Liver (tissue), 9 donors: ENCODE data around the gene GFRA4. TPM values are rescaled to one million over a fixed set of nuclear protein-coding genes. Genes with fewer than 3 reads are reported as not detected.

Experiments used
- DNase-seq: peaks from one replicate; pipeline ENCODE4 v3.0.0-alpha.2; 2017; ENCODE audit warnings: low spot score
- H3K27ac ChIP-seq, 2 donors: one replicate each; pipeline ENCODE4 v1.7.0; 2013; ENCODE audit warnings: inconsistent platforms in 2 of 2, low read length in 2 of 2, control low read depth in 1 of 2, low read depth in 1 of 2, mild to moderate bottlenecking in 1 of 2
- H3K27me3 ChIP-seq, 4 donors: one replicate each; pipeline versions ENCODE4 v1.6.1 to v1.7.0; 2013; ENCODE audit warnings: low read length in 3 of 4, inconsistent platforms in 1 of 4, mild to moderate bottlenecking in 1 of 4, moderate library complexity in 1 of 4; ENCODE audit not compliant: control insufficient read depth in 4 of 4, insufficient read depth in 4 of 4
- H3K36me3 ChIP-seq, 4 donors: one replicate each; pipeline versions ENCODE4 v1.6.1 to v1.7.0; 2013; ENCODE audit warnings: low read length in 3 of 4, mild to moderate bottlenecking in 3 of 4, low read depth in 1 of 4, moderate library complexity in 1 of 4; ENCODE audit not compliant: control insufficient read depth in 4 of 4, insufficient read depth in 3 of 4
- H3K4me1 ChIP-seq, 4 donors: one replicate each; pipeline versions ENCODE4 v1.6.1 to v1.7.0; 2013; ENCODE audit warnings: low read length in 3 of 4, mild to moderate bottlenecking in 3 of 4, moderate library complexity in 1 of 4; ENCODE audit not compliant: control insufficient read depth in 4 of 4, insufficient read depth in 4 of 4
- H3K4me3 ChIP-seq, 3 donors: one replicate each; pipeline versions ENCODE4 v1.6.1 to v1.7.0; 2013; ENCODE audit warnings: low read length in 3 of 3, control low read depth in 1 of 3, low read depth in 1 of 3, mild to moderate bottlenecking in 1 of 3
- H3K9ac ChIP-seq, 2 donors: one replicate each; pipeline ENCODE4 v1.7.0; 2013; ENCODE audit warnings: low read length in 2 of 2, mild to moderate bottlenecking in 2 of 2, moderate library complexity in 2 of 2, control low read depth in 1 of 2, low read depth in 1 of 2
- H3K9me3 ChIP-seq, 4 donors: one replicate each; pipeline versions ENCODE4 v1.6.1 to v1.7.0; 2013; ENCODE audit warnings: low read length in 3 of 4; ENCODE audit not compliant: control insufficient read depth in 4 of 4
- EGR1 ChIP-seq, 2 donors: IDR thresholded peaks; 2 replicates each; pipeline ENCODE4 v1.6.1; 2016 to 2018; ENCODE audit warnings: antibody characterized with exemption in 2 of 2, low read depth in 2 of 2
- FOXA1 ChIP-seq: IDR thresholded peaks from 2 replicates; pipeline ENCODE4 v1.6.1; 2016; ENCODE audit warnings: antibody characterized with exemption
- FOXA2 ChIP-seq: IDR thresholded peaks from 2 replicates; pipeline ENCODE4 v1.6.1; 2016; ENCODE audit warnings: antibody characterized with exemption
- GABPA ChIP-seq, 2 donors: IDR thresholded peaks in 1 of 2; conservative IDR thresholded peaks in 1 of 2; 2 replicates each; pipeline ENCODE4 v1.6.1; 2016; ENCODE audit warnings: antibody characterized with exemption in 2 of 2, mild to moderate bottlenecking in 1 of 2, moderate library complexity in 1 of 2
- HNF4A ChIP-seq, 2 donors: conservative IDR thresholded peaks; 2 replicates each; pipeline ENCODE4 v1.6.1; 2016; ENCODE audit warnings: antibody characterized with exemption in 2 of 2, mild to moderate bottlenecking in 2 of 2
- JUND ChIP-seq, 2 donors: IDR thresholded peaks; 2 replicates each; pipeline ENCODE4 v1.6.1; 2016; ENCODE audit warnings: antibody characterized with exemption in 2 of 2
- NR2F2 ChIP-seq: IDR thresholded peaks from 2 replicates; pipeline ENCODE4 v1.6.1; 2016; ENCODE audit warnings: antibody characterized with exemption
- RAD21 ChIP-seq, 2 donors: IDR thresholded peaks; 2 replicates each; pipeline ENCODE4 v1.6.1; 2016; ENCODE audit warnings: antibody characterized with exemption in 2 of 2, mild to moderate bottlenecking in 2 of 2
- REST ChIP-seq: IDR thresholded peaks from 2 replicates; pipeline ENCODE4 v1.6.1; 2016; ENCODE audit warnings: antibody characterized with exemption, mild to moderate bottlenecking
- RXRA ChIP-seq, 2 donors: IDR thresholded peaks; 2 replicates each; pipeline ENCODE4 v1.6.1; 2017 to 2018; ENCODE audit warnings: antibody characterized with exemption in 2 of 2, mild to moderate bottlenecking in 1 of 2
- SP1 ChIP-seq: IDR thresholded peaks from 2 replicates; pipeline ENCODE4 v1.6.1; 2018; ENCODE audit warnings: antibody characterized with exemption, mild to moderate bottlenecking
- TAF1 ChIP-seq: conservative IDR thresholded peaks from 2 replicates; pipeline ENCODE4 v1.6.1; 2016; ENCODE audit warnings: antibody characterized with exemption, mild to moderate bottlenecking
- YY1 ChIP-seq: IDR thresholded peaks from 2 replicates; pipeline ENCODE4 v1.6.1; 2016; ENCODE audit warnings: antibody characterized with exemption, mild to moderate bottlenecking
- WGBS: extraction: QIAGEN DNeasy Blood & Tissue Kit; methylation state at CpG from one replicate; pipeline ENCODE4 v1.1.7; 2013; 5-methylcytosine and 5-hydroxymethylcytosine counted together
- polyA plus RNA-seq, 2 donors: library from polyadenylated mRNA; stranded (reverse) in 1 of 2; unstranded in 1 of 2; fragments of 200-250 nt in 1 of 2; fragments of >200 nt in 1 of 2; fragmentation: Nextera tagmentation in 1 of 2; extraction: Ambion mirVana in 1 of 2; gene quantifications; one replicate each; pipeline versions ENCODE4 v1.2.1 to v1.2.3, GENCODE V29; 2013 to 2015
- total RNA-seq, 2 donors: library from RNA; depleted of rRNA; stranded (reverse); fragments of >200 nt; gene quantifications; one replicate each; pipeline ENCODE4 v1.2.3, GENCODE V29; 2014
- TF ChIP-seq, protein P1 (sequence below): IDR thresholded peaks from 2 replicates; pipeline ENCODE4 v1.6.1; 2016; ENCODE audit warnings: antibody characterized with exemption
- TF ChIP-seq, protein P2 (sequence below): IDR thresholded peaks from 2 replicates; pipeline ENCODE4 v1.6.1; 2016; ENCODE audit warnings: antibody characterized with exemption
- TF ChIP-seq, protein P3 (sequence below): IDR thresholded peaks from 2 replicates; pipeline ENCODE4 v1.6.1; 2016; ENCODE audit warnings: antibody characterized with exemption
- TF ChIP-seq, protein P4 (sequence below): fragments of 150-350 bp; IDR thresholded peaks from 2 replicates; pipeline ENCODE4 v1.5.1; 2017; ENCODE audit warnings: improper control_type of control experiment, low read depth, low read length; ENCODE audit not compliant: missing input control
- donor health status: healthy.
- donor health status: healthy.
- donor health status: healthy.
- donor health status: healthy.
- donor health status: healthy.

Gene GFRA4
- total and polyA plus RNA-seq, 4 donors = not detected

DNA sequence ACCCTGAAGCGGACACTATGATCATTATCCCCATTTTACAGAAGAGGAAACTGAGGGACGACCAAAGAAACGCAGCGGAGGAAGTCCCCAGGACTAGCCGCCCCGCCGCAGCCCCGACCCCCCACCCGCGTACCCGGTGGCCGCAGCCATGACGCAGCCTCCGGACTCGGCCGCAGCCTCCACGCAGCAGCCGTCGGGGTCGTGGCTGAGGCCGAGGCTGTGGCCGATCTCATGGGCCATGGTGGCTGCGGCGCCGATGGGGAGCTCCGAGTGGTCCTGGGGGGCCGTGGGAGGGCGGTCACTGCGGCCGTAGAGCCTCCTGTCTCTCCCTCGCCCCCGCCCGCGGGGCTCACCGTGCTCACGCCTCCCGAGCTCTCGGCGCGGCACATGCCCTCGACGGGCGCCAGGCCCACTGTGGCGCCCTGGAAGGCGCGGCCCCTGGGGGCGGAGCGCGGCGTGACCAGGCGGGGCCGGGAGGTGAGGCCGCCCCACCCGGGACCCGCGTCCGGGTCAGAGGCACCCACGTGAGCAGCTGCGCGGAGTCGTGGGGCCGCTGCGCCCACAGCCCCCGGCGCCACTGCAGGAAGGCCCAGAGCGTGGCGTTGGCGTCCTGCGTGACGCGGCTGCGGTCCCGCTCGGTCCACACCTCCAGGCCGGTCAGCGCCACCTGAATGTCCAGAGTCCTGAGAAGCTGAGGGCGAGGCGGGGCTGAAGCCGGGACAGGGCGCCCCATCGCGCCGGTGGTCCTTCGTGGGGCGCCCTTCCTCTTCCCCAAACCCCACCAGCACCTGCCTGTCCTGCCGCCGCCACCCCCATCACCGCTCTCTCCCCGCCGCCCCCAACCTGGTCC, 10.2 kb upstream of the GFRA4 start:
- H3K36me3 ChIP-seq = no peaks in the 10 kb centered on the region
- TF ChIP-seq, protein P1, sequence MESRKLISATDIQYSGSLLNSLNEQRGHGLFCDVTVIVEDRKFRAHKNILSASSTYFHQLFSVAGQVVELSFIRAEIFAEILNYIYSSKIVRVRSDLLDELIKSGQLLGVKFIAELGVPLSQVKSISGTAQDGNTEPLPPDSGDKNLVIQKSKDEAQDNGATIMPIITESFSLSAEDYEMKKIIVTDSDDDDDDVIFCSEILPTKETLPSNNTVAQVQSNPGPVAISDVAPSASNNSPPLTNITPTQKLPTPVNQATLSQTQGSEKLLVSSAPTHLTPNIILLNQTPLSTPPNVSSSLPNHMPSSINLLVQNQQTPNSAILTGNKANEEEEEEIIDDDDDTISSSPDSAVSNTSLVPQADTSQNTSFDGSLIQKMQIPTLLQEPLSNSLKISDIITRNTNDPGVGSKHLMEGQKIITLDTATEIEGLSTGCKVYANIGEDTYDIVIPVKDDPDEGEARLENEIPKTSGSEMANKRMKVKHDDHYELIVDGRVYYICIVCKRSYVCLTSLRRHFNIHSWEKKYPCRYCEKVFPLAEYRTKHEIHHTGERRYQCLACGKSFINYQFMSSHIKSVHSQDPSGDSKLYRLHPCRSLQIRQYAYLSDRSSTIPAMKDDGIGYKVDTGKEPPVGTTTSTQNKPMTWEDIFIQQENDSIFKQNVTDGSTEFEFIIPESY = no peak
- TF ChIP-seq RAD21 (IDR thresholded peaks at IDR 0.05) (no peak), EGR1 (IDR thresholded peaks at IDR 0.05; ENCODE audit: low read depth in 2 of 2) (no peak), RXRA (IDR thresholded peaks at IDR 0.05) (no peak)
- no peak overlapping the region for H3K9ac ChIP-seq
- peaks cover 4 to 10% (median 6%) of the 10 kb centered on the region in 4 donors for H3K27me3 ChIP-seq
- peaks cover 0 to 10% (median 3%) of the 10 kb centered on the region in 4 donors for H3K4me1 ChIP-seq
- 39% methylated on average over 90 of the region's 90 CpGs for WGBS
- H3K9me3 ChIP-seq = no peaks in the 10 kb centered on the region
- DNase-seq = no peak
- H3K4me3 ChIP-seq = no peak overlapping the region
- no peak overlapping the region for H3K27ac ChIP-seq

GRCh38 chr20:3672547-3673171, 9.5 kb upstream of the GFRA4 start:
- H3K9ac ChIP-seq = no peak overlapping the region
- H3K4me3 ChIP-seq = no peak overlapping the region
- no peak overlapping the region for H3K27ac ChIP-seq
- WGBS = 10% methylated on average over 58 of the region's 58 CpGs
- TF ChIP-seq SP1 = no peak
- TF ChIP-seq, protein P1 = no peak
- no peak for TF ChIP-seq NR2F2
- no peak for TF ChIP-seq RAD21 (IDR thresholded peaks at IDR 0.05)
- TF ChIP-seq RXRA (IDR thresholded peaks at IDR 0.05) = no peak
- TF ChIP-seq YY1 = no peak
- TF ChIP-seq EGR1 (IDR thresholded peaks at IDR 0.05; ENCODE audit: low read depth in 2 of 2) = no peak
- TF ChIP-seq, protein P2, sequence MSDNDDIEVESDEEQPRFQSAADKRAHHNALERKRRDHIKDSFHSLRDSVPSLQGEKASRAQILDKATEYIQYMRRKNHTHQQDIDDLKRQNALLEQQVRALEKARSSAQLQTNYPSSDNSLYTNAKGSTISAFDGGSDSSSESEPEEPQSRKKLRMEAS = no peak
- no peak for TF ChIP-seq JUND (IDR thresholded peaks at IDR 0.05)
- TF ChIP-seq HNF4A (conservative IDR thresholded peaks at IDR 0.05) = no peak
- TF ChIP-seq, protein P3, sequence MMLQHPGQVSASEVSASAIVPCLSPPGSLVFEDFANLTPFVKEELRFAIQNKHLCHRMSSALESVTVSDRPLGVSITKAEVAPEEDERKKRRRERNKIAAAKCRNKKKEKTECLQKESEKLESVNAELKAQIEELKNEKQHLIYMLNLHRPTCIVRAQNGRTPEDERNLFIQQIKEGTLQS = no peak
- no peak for TF ChIP-seq REST
- no peak for TF ChIP-seq FOXA1
- TF ChIP-seq, protein P4, sequence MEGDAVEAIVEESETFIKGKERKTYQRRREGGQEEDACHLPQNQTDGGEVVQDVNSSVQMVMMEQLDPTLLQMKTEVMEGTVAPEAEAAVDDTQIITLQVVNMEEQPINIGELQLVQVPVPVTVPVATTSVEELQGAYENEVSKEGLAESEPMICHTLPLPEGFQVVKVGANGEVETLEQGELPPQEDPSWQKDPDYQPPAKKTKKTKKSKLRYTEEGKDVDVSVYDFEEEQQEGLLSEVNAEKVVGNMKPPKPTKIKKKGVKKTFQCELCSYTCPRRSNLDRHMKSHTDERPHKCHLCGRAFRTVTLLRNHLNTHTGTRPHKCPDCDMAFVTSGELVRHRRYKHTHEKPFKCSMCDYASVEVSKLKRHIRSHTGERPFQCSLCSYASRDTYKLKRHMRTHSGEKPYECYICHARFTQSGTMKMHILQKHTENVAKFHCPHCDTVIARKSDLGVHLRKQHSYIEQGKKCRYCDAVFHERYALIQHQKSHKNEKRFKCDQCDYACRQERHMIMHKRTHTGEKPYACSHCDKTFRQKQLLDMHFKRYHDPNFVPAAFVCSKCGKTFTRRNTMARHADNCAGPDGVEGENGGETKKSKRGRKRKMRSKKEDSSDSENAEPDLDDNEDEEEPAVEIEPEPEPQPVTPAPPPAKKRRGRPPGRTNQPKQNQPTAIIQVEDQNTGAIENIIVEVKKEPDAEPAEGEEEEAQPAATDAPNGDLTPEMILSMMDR = no peak
- TF ChIP-seq GABPA (IDR thresholded peaks at IDR 0.05 in 1 of 2, conservative IDR thresholded peaks at IDR 0.05 in 1 of 2) = no peak
- no peak for TF ChIP-seq TAF1
- TF ChIP-seq FOXA2 = no peak
- peaks cover 0 to 10% (median 3%) of the 10 kb centered on the region in 4 donors for H3K4me1 ChIP-seq
- no peaks in the 10 kb centered on the region for H3K36me3 ChIP-seq
- peaks cover 4 to 10% (median 6%) of the 10 kb centered on the region in 4 donors for H3K27me3 ChIP-seq
- no peaks in the 10 kb centered on the region for H3K9me3 ChIP-seq
- no peak for DNase-seq
